Sigmoid colon (tissue), 4 donors: ENCODE measurements around the gene PRDX2.

Experiments
- CTCF ChIP-seq, 4 experiments: fragments of 450-650 bp in 3 of 4; fragments of 200-600 bp in 1 of 4; IDR thresholded peaks; one replicate each; pipeline ENCODE4 v1.5.1; 2016 to 2019; ENCODE audit warnings: antibody characterized with exemption in 4 of 4, mild to moderate bottlenecking in 3 of 4, moderate library complexity in 2 of 4
- POLR2A ChIP-seq, 2 donors: fragments of 450-650 bp; IDR thresholded peaks; one replicate each; pipeline ENCODE4 v1.6.1; 2016; ENCODE audit warnings: antibody characterized with exemption in 2 of 2, mild to moderate bottlenecking in 2 of 2, moderate library complexity in 2 of 2
- POLR2AphosphoS5 ChIP-seq, 4 donors: sonication (generic); formaldehyde crosslinking; IDR thresholded peaks; one replicate each; pipeline ENCODE4 v1.6.1; 2017; ENCODE audit warnings: antibody characterized with exemption in 4 of 4

GRCh38 chr19:12773571-12773970 is 28.0 kb downstream of the PRDX2 start:
- no peak for TF ChIP-seq CTCF (IDR thresholded peaks at IDR 0.05)
- TF ChIP-seq POLR2AphosphoS5 (IDR thresholded peaks at IDR 0.05): no peak
- no peak for TF ChIP-seq POLR2A (IDR thresholded peaks at IDR 0.05)
